ENCODE results near the gene FGF1.

The FGF1 gene

DNA sequence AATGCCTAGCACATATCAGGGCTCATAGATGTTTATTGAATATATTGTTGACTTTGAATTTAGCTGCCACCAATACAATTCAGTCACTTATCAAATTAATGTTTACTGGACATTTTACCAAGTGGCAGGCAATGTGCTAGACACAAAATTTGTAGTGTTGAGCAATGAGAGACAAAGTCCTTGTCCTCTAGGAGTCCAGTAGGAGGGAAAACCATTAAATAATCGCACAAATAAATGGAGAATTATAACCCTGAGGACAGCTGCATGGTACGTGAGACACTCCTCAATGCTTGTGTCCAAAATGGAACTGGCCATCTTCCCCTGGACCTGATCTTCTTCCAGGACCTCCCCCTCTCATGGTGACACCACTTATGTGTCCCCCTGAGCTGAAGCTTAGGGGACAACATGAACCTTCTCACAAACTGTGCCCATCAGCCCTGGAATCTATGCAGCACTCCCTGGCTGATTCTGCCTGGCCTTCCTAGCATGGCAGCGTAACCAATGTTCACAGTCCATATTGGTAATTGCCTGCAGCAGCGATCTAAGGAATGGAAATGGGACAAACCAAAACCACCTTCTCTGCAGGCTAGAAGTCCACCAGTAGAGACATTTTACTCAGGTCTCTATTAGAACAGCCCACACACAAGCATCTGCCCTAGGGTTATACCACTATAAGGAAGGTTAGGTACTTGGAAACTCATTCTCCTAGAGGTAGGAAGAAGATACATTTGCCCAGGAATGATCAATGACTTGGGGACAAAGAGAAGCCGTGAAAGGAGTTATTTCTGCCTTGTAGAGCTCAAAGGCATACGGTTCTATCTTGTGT lies 75.5 kb downstream of the FGF1 start:
- DNase-seq (ENCODE audit: low spot score): no peak

DNA sequence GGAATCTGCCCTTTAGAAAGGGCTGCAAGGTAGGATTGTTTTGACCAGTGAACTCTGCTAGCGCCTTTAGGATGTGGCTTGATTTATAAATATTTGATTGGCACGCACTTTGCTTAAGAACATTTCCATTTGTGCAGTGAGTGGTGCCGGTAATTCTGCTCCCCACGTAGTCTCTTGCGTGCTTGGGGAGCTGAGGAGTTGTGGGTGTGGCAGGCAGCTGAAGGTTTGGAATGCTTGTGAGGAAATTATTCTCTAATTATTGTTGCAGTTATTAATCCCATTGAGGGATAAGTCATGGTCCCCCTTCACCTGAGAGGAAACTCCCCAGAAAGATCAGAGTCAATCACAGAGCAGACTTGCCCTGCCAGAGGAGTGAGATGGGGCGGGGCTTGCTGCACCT lies 76.7 kb downstream of the FGF1 start:
- no peak for DNase-seq (ENCODE audit: low spot score)

DNA sequence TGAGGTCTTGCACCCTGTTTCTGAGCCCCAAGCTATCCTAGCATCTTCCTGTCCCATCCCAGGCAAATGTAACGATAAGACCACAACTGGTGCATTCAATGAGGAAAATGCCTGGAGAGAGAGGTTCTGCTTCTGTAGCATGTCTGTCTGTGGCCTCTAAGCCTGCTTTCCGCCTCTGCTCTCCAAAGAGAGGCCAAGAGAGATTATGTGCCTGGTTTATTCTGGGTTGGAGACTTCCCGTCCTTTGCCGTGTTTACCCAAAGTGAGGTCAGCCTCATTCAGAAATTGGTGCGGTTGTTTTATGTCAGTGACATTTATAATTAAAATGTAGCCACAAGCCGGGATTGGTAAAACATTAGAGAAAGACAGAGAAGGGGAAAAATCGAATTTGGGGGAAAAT lies 77.8 kb downstream of the FGF1 start:
- no peak for DNase-seq (ENCODE audit: low spot score)

DNA sequence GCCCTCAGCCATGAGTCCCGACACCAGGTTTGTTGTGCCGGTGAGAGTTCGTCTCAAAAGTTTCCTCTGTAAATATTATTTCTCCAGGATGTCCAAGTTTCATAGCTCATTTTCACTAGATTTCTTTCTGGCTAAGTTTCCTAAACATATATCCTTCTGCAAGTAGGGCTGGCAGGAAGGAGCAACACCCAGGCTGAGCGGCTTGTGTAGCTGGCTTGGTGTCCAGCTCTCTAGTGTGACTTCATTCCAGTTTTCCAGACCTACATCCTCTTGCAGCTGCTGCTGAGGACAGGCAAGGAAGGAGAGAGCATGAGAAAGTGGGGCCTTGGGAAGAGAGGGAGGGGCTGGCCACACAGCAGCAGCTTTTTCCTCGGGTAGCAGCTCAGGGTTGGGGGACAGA lies 80.3 kb downstream of the FGF1 start:
- DNase-seq (ENCODE audit: low spot score): no peak

DNA sequence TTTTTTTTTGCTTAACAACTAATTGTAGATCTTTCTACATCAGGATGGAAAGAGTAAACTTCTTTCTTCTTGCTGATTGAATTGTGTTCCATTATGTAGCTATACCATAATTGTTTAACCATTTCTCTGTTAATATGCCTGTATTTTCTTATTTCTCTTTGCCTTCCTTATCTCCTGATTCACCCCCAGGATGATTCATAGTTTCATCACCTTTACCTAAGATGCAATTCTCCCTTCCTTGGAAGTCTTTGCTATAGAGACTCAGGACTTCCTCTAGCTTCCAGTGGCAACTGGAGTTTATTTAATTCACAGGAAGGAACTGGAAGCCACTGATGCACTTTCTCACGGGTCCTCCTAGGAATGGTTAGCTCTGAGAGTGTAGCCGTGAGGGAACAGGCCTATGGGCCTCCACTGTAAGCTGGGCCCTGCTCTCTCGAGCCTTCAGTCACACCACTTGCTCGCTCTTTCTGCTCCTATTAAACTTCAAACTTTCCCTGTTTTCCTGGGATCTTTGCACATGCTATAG lies 83.1 kb downstream of the FGF1 start:
- DNase-seq (ENCODE audit: low spot score): no peak

DNA sequence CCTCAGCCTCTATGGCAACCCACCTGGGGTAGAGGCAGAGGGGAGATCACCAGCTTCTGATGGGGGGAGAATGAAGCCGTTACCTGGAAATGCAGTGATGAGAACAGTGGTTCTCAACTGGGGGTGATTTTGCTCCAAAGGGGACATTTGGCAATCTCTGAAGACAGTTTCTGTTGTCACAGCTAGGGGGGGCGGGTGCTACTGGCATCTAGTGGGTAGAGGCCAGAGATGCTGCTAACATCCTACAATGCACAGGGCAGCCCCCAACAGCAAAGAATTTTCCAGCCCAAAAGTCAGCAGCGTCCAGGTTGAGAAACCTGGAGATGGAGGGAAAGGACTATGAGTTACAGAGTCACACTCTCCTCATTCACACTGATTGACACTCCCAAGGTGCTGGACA lies 84.5 kb downstream of the FGF1 start:
- no peak for DNase-seq (ENCODE audit: low spot score)

DNA sequence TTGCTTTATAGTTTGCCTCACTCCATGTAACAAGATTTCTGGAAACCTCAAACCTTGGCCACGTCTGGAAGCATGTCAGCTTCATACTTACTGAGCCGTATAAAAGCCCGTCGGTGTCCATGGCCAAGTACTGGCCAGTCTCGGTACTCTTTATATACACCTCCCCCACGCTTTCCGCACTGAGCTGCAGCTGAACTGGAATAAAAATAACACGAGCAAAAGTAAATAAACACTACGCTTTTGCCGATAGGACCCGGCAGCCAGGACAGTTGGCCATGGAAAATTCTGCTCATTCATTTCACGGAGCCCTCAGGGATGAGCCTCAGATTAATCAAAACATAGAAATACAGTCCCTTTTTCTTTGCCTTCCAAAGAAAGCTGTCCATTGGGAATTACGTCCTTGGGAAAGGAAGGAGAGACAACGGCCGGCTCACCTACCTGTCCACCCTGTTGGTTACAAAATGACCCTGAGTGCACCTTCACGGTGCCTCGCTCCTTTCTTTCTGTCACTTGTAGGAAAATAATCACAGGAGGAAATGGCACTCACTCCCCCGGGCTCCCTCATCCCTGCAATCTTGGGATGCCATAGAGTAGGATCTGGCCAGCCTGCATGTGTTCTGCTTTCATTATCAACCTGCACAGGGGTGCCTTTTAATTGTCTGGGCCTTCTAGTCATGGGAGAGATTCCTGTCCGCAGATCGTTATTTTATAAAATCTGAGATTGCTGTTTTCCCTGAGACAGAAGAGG lies 85.1 kb downstream of the FGF1 start:
- DNase-seq (ENCODE audit: low spot score): no peak

DNA sequence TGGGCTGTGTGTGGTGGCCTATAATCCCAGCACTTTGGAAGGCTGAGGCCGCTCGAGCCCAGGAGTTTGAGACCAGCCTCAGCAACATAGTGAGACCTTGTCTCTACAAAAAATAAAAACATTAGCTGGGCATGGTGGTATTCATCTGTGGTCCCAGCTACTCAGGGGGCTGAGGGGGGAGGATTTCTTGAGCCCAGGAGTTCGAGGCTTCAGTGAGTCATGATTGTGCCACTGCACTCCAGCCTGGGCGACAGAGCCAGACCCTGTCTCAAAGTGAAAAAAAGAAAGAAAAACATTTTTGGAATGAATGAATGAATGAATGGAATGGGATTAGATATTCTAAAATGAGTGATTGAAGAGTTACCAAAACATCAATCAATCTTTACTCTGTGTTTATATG lies 85.8 kb downstream of the FGF1 start:
- DNase-seq (ENCODE audit: low spot score): no peak

DNA sequence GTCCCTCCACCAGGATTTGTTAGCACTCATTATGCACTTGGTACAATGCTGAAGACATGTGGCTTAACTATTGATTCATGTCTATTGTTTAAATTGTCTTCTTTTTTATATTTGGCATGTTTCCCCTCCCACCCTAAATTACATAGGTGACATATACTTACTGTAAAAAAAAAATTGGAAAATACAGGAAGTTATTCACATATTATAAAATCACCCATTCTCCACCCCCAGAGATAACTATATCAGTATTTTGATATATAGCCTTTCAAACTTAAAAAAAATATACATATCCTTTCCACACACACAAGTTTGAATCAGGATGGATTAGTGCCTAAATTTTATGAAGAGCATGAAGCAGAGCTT lies 87.6 kb downstream of the FGF1 start:
- no peak for DNase-seq (ENCODE audit: low spot score)

DNA sequence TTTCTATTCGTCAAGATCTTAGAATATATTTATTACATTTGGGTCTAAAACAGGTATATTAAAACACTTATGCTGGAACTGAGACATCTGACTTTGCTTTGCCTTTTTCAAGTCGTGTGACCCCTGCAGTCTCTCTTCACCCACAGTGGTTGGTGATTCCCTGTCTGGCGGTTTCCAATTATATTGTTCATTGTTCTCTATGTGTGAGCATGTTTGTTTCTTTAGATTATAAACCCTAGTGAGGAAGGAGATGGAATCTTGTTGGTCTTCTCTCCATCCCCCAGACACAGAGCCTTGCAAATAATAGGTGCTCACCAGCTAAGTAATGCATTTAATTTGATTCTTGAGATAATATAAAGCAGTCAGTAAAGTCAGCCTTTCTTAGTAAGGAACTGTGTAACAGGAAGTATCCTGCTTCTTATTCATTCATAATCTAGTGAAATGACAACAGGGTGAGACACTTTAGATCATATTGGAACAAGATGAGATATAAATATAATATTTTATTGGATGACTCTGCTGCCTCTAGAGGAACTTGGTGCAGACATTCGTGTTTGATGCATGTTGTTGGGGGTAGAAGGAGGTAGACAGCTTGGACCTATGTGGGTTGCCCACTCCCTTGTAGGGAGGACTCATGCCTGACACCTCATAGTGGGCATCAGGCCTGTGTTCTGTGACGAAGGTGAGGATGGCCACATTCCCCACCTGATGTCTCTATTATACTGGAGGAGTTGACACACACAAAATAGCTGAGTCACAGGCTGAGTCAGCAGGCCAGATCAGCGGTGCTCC lies 88.1 kb downstream of the FGF1 start:
- peak; percentile 78 for DNase-seq (ENCODE audit: low spot score)

DNA sequence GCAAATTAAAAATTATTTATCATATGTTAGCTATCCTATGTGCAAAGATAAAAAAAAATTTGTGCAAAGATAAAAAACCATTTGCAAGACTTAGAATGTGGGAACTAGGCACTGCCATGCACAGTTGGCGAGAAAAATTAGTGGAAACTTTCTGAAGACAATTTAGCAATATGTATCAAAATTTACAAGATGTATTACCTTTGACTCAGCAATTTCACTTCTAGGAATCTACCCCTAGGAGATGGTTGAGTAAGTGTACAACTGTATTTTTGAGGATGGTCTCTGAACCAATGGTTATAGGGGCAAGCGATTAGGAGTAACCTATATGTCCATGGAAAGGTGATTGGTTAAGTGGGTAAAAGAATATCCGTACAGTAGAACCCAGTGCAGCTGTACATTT lies 88.9 kb downstream of the FGF1 start:
- no peak for DNase-seq (ENCODE audit: low spot score)

DNA sequence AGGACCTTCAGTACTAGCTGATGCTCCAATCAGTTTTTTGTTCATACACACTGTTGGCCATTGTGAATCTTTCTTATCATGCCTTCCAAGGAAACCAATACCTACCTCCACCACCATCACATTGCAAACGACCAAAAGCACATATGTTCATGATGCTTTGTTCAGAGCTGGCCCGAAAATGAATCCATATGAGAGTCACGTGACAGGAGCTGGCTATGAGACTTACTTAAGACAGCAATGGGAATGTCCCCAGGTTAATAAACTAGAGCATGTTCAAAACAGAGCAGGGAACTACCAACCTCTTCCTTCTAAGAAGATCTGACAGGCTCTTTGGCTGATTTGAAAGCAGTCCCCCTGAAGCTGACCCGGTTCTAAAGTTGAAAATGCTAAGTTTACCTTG lies 93.5 kb downstream of the FGF1 start:
- DNase-seq (ENCODE audit: low spot score): no peak

DNA sequence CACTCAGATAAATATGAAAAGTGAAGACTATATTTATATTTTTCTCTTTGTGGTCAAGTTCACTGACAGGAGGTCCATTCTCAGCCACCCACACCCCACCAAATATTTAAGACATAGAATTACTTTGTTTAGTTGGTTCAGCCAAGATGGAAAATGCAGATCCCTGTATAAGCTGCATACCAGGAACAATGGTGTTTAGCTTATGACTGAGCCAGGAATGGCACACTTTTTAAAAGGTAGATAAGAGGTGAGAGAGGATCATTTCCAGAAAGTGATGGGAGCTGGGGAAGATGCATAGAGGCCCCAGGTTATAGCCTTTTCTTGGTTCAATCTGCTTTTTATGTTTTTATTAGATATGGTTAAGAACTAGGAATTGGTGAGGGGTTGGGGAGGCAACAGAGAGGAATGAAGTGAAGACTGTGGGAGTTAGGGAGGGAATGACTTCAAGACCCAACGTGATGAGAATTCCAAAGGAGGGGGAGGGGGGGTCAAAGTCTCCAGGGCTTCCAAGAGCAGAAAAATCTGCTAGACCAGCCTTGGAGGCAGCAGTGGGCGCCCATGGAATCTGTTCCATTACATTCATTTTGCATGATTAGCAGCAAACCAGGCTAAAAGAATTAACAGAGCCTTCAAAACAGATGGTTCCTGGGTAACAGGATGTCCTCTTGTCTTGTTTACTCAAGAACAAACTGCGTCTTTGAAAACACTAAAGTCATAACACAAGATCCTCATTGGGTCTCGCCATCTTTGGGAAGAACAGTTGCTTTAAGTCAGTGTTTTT lies 95.2 kb downstream of the FGF1 start:
- DNase-seq (ENCODE audit: low spot score): no peak

DNA sequence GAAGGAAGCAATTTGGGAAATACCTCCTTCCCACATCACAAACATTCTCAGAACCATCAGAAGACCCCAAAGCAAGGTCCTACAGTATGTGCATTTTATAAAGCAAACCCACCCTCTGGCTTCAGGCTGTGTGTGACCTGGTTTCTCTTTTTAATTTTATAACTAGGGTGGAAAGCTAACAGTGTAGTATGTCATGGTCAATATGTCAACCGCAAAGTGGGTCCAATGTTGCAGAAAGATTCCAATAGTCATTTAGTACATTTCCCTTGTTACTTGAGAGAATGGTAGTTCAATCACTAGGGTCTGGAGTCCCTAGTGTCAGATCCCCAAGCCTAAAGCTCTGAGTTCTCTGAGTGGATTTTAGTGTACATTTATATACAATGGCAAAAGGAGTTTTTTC lies 96.2 kb downstream of the FGF1 start:
- DNase-seq (ENCODE audit: low spot score): no peak

DNA sequence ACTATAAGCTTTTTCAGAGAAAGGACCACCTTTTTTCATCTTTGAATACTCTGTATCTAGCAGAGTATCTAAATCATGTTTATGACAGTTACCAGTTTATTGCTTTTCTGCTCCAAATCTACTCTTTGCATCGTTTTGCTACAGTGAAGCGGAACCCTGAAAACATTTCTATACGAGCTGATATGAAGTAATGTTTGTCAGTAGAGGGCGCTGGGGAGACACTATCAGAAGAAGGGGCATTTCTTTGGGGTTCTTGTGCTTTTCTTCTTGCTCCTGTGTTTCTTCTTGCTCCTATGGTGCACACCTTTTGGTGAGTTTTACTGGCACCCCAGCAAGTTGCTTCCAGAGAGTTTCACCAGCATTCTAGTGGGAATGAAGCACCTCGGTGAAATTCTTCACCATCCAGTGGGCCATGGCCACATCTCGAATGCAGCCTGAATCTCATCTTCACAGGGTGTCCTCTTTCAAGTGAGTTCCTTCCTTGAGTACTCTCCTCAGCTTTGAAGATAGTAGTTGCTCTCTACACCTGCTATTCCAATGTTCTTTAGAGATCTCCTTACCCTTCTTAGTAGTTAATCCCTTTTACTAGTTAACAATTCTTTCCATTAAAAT lies 98.4 kb downstream of the FGF1 start:
- DNase-seq (ENCODE audit: low spot score): peak; percentile 51

DNA sequence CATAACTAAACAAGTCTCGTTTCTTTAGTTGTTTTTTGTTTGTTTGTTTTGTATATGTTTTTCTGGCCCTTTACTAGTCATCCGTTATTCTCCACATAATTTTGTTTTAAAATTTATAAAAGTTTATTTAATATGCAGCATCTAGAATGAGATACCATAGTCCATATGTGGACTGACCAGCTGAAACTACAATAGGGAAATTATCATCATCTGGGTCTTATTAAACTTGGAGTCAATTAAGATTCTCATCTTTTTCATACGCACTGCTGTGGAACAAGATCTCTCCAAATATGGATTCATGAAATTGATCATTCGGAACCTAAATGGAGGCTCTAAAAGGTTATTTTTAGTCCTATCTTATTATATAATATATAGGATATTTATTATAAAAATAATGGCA lies 99.3 kb downstream of the FGF1 start:
- no peak for DNase-seq (ENCODE audit: low spot score)

DNA sequence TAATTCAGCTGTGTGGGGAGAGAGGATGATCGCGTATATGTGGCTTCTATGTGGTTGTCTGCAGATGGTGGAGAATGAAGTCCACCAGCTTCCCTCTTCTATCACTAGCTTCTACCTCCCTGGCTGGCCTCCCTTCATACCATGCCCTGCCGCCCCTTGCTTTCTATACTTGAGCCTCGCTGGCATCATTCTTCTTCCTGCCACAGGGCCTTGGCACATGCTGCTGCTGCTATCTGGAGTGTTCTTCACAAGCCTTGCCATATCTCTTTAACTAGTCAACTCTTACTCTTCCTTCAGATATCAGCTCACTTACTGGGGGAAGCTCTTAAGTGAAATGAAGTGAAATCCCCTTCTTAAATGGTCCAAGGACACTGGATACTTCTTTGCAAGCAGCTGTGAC lies 100.4 kb downstream of the FGF1 start:
- DNase-seq (ENCODE audit: low spot score): no peak

DNA sequence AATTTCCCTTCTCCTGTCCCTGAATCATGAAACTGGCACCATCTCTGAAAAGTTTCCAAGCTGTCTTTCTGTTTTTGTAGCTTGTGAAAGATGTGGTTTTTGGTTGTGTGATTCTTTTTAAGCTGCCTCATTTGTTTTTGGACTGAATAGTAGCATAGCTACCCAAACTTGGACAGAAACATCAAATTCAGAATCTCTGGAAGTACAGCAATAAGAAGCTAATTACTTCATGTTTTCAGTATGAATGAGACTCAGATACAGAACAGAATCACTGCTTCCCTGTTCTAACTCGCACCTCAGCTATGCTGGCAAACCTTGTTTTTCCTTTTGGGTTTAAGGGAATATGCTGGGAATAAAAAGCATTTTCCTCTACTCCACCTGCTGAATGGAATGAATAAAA lies 101.0 kb downstream of the FGF1 start:
- no peak for DNase-seq (ENCODE audit: low spot score)

DNA sequence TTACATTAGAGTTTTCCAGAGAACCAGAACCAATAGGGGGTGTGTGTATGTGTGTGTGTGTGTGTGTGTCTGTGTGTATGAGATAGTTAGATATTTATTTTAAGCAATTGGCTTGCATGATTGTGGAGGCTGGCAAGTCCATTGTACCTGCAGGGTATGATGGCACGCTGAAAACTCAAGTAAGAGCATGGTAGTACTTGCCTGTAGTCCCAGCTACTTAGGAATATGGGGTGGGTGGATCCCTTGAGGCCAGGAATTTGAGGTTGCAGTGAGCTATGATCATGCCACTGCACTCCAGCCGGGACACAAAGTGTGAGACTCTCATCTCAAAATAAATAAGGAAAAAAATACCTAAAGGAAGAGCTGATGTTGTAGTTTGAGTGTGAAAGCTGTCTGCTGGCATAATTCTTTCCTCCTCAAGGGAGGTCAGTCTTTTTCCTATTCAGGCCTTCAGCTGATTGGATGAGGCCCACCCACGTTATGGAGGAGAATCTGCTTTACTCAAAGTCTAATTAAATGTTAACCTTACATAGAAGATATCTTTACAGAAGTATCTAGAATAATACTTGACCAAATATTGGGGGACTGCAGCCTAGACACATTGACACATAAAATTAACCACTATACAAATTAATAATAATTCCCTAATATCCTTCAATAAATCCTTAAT lies 107.6 kb downstream of the FGF1 start:
- DNase-seq (ENCODE audit: low spot score): no peak

DNA sequence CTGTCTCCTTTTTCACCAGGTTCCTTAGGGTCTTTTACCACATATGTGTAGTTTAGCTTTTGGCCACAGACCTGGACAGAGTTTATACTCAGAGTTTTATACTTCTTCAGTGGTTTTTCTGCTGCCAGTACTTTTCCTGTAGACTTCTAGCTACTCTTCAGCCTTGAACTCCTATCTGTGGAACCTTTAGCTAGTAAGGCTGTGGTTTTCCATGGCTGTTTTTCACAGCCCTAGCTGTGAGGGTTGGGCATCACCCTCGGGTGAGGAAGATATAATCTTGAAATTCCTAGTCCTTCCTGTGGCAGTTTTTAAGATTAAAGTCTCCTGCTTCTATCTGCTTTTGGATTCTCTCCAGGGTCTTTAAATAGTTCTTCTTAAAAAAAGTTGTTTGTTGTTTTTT lies 109.1 kb downstream of the FGF1 start:
- DNase-seq (ENCODE audit: low spot score): no peak

DNA sequence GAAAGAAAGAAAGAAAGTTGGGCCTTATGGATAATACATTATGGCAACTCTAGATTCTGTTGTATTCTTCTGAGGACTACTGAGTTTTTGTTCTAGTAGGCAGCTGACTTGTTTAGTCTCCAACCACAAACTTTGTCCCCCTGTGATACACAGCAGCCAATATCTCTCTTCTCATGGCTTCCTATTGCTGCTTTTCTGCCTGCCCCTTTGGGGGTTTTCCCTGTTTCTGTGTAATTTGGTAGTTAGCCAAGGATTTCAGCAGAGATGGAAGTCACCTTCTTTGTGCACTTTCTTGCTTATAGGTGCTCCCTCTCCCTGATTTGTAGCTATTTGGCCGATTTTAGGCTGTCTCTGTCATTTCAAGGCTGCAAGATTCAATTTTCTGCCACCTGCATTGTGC lies 109.6 kb downstream of the FGF1 start:
- DNase-seq (ENCODE audit: low spot score): no peak
